ENCODE measurements around the gene ATE1.

GRCh38 chr10:121828045-121828444, 99.8 kb downstream of the ATE1 start:
- TF ChIP-seq CTCF (IDR thresholded peaks at IDR 0.05) (no peak), POLR2AphosphoS5 (IDR thresholded peaks at IDR 0.05) (no peak), POLR2A (IDR thresholded peaks at IDR 0.05) (no peak), EP300 (IDR thresholded peaks at IDR 0.05) (no peak)

Measured in stomach (tissue), 4 donors.